Heart right ventricle (tissue), 16 donors: ENCODE data around the gene COL5A1. TPM values are rescaled to one million over a fixed set of nuclear protein-coding genes. Genes with fewer than 3 reads are reported as not detected.

Experiments used
- ATAC-seq, 8 donors: fragments of 200-7000 bp; cut with Tn5 transposase; one replicate each; pipeline ENCODE4 v1.9.1; 2020; ENCODE audit warnings: mild to moderate bottlenecking in 8 of 8, moderate library complexity in 8 of 8, moderate number of reproducible peaks in 1 of 8
- DNase-seq, 2 donors: peaks; one replicate each; pipeline ENCODE4 v3.0.0-alpha.2; 2020
- H3K27ac ChIP-seq, 10 donors: fragments of 200-600 bp; sonication (generic) in 2 of 10; one replicate each; pipeline versions ENCODE4 v1.5.0 to v1.8.0; 2020 to 2022; ENCODE audit warnings: mild to moderate bottlenecking in 3 of 10
- H3K27me3 ChIP-seq, 7 donors: fragments of 200-600 bp; one replicate each; pipeline ENCODE4 v1.8.0; 2021 to 2022; ENCODE audit warnings: mild to moderate bottlenecking in 2 of 7
- H3K36me3 ChIP-seq, 9 donors: fragments of 200-600 bp; sonication (generic) in 1 of 9; one replicate each; pipeline versions ENCODE4 v1.5.0 to v1.8.0; 2020 to 2022; ENCODE audit warnings: mild to moderate bottlenecking in 2 of 9
- H3K4me1 ChIP-seq, 9 donors: fragments of 200-600 bp; sonication (generic) in 1 of 9; one replicate each; pipeline versions ENCODE4 v1.5.0 to v1.8.0; 2020 to 2022; ENCODE audit warnings: mild to moderate bottlenecking in 4 of 9
- H3K4me3 ChIP-seq, 10 donors: fragments of 200-600 bp; sonication (generic) in 2 of 10; one replicate each; pipeline versions ENCODE4 v1.5.0 to v1.8.0; 2020 to 2022; ENCODE audit warnings: mild to moderate bottlenecking in 7 of 10, moderate library complexity in 2 of 10
- H3K9me3 ChIP-seq, 11 donors: fragments of 200-600 bp in 10 of 11; sonication (generic) in 2 of 11; one replicate each; pipeline versions ENCODE4 v1.5.0 to v1.8.0; 2013 to 2022; ENCODE audit warnings: mild to moderate bottlenecking in 2 of 11, control low read depth in 1 of 11, moderate library complexity in 1 of 11
- CTCF ChIP-seq, 9 donors: fragments of 200-600 bp; sonication (generic) in 2 of 9; IDR thresholded peaks; one replicate each; pipeline versions ENCODE4 v1.5.0 to v1.8.0; 2021 to 2022; ENCODE audit warnings: antibody characterized with exemption in 9 of 9, mild to moderate bottlenecking in 5 of 9, moderate library complexity in 1 of 9
- WGBS, 2 donors: extraction: QIAGEN DNeasy Blood & Tissue Kit; methylation state at CpG; one replicate each; pipeline ENCODE4 v1.1.7; 2013; ENCODE audit warnings: inconsistent platforms in 1 of 2; 5-methylcytosine and 5-hydroxymethylcytosine counted together
- intact Hi-C, 10 donors: fragments of 100-400 bp; cut with DNase I; formaldehyde crosslinking; loops; one replicate each; pipeline versions ENCODE4 v1.11.1 to v1.14.2; 2022
- polyA plus RNA-seq, 2 donors: library from polyadenylated mRNA; stranded (reverse); fragments of 200-250 nt; gene quantifications; one replicate each; pipeline ENCODE4 v1.2.3, GENCODE V29; 2013
- total RNA-seq, 10 donors: library from RNA; stranded (reverse); fragmentation: NEBNext Ultra II Directional in 3 of 10; extraction: Animal tissue kit (Norgen Biotek cat#: 25700) in 3 of 10; gene quantifications; one replicate each; pipeline versions ENCODE4 v1.2.1 to v1.2.4, GENCODE V29; 2021 to 2023
- donor health status: Arrhythmogenic right ventricular cardiomyopathy.
- donor health status: ischemic (EF 13 %, LVEDD 7.1; RV severe dilation, severe dysfunction).
- donor health status: healthy with polysubstance abuse.
- donor health status: DM: no; HTN: yes; CAD: no.
- donor health status: DM: no; HTN: no; CAD: no.
- donor health status: ischemic (EF 25% LVEDD 6.9; RV normal size, moderate dysfunction).
- donor health status: ischemic (EF 25% LVEDD 5.7; RV mildly dilated, moderate dysfunction).
- donor health status: healthy.
- donor health status: DM: yes; HTN: yes; CAD: no.
- donor health status: Ischemic cardiomyopathy.
- donor health status: ischemic (EF 35%, LVEDD 5.7; RV mildly dilated, moderate dysfunction).
- donor health status: nonischemic (EF 11% LVEDD 7.7; RV severe dilation, severe dysfunction).
- donor health status: DM: yes; HTN: yes; CAD: no.
- donor health status: PGD.
- donor health status: ischemic (EF 29% LVEDD 5.4; RV normal size, mild dysfunction).
- donor health status: nonischemic (EF 23%, LVEDD 6.1; RV moderate dilation, normal function).

COL5A1 gene
- total and polyA plus RNA-seq, 12 donors = 8.1 to 60.0 (median 13.3) TPM

- H3K27ac ChIP-seq = peak overlapping the region in 3 of 10 donors; percentile 26 to 64 (median 41)
- DNase-seq (peak in 1 of 2 donors; percentile 6), ATAC-seq (no peak)
- intact Hi-C loops = no loop called here
- H3K36me3 ChIP-seq = peaks cover 0 to 15% (median 0%) of the 10 kb centered on the region in 9 donors
- H3K9me3 ChIP-seq = no peaks in the 10 kb centered on the region
- no peak overlapping the region for H3K4me3 ChIP-seq
- H3K27me3 ChIP-seq = peaks cover 0 to 7% (median 0%) of the 10 kb centered on the region in 7 donors
- peaks cover 0 to 15% (median 5%) of the 10 kb centered on the region in 9 donors for H3K4me1 ChIP-seq
- 85 to 88% methylated on average over 13 of the region's 13 CpGs for WGBS, 2 donors
- TF ChIP-seq CTCF (IDR thresholded peaks at IDR 0.05) = no peak
Measured at GRCh38 chr9:134723491-134724190, 82.0 kb downstream of the COL5A1 start.

- peak; percentile 14 to 77 (median 52) for ATAC-seq
- intact Hi-C loops = no loop called here
- peak; percentile 53 to 64 for DNase-seq
Measured at GRCh38 chr9:134724202-134724911, 82.8 kb downstream of the COL5A1 start.

DNA sequence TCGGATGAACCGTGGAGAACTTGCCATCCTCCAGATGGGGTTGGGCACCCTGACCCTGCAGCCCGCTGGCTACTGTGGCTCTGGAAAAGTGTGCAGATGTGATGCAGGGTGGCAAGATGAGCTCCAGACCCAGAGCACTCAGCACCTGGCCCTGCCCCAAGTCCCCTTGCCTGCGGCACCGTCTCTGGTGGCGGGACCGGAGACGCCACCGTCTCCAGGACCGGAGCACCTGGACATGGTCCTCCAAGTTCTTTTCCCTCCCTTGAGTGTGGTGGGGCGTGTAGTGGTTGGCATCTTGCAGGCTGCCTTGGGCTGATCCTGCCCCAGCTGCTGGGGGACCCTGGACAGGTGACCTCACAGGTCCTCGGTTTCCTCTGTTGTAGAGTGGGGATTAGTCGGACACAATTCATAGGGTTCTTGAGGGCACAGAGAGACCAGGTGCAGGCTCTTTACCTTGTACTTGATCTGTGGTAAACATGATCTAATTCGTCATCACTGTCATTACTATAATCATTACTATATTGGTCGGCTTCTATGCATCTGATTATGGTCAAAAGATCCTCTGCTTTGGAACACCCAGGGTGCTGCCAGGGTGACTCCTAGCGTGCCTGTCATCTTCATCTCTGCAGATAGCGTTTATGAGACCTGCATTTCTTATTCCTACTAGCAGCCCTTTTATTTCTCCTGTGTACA is 83.5 kb downstream of the COL5A1 start:
- ATAC-seq (peak in 1 of 8 donors; percentile 5), DNase-seq (no peak)
- H3K27me3 ChIP-seq = peaks cover 0 to 7% (median 0%) of the 10 kb centered on the region in 7 donors
- H3K4me3 ChIP-seq = no peak overlapping the region
- intact Hi-C loops = no loop called here
- peaks cover 0 to 18% (median 5%) of the 10 kb centered on the region in 9 donors for H3K4me1 ChIP-seq
- peak overlapping the region in 4 of 10 donors; percentile 23 to 50 (median 36) for H3K27ac ChIP-seq
- H3K36me3 ChIP-seq = peaks cover 0 to 14% (median 0%) of the 10 kb centered on the region in 9 donors
- no peak for TF ChIP-seq CTCF (IDR thresholded peaks at IDR 0.05)
- 93 to 94% methylated on average over 17 of the region's 17 CpGs for WGBS, 2 donors
- no peaks in the 10 kb centered on the region for H3K9me3 ChIP-seq

More at GRCh38 chr9:134724202-134724911, 82.8 kb downstream of the COL5A1 start:
- Histone ChIP-seq H3K36me3 (peaks cover 0 to 14% (median 0%) of the 10 kb centered on the region in 9 donors), H3K9me3 (no peaks in the 10 kb centered on the region), H3K4me1 (peaks cover 0 to 15% (median 5%) of the 10 kb centered on the region in 9 donors), H3K27me3 (peaks cover 0 to 7% (median 0%) of the 10 kb centered on the region in 7 donors), H3K4me3 (no peak overlapping the region), H3K27ac (peak overlapping the region in 4 of 10 donors; percentile 23 to 64 (median 36))
- WGBS, 2 donors = 78 to 85% methylated on average over 25 of the region's 25 CpGs
- no peak for TF ChIP-seq CTCF (IDR thresholded peaks at IDR 0.05)

DNA sequence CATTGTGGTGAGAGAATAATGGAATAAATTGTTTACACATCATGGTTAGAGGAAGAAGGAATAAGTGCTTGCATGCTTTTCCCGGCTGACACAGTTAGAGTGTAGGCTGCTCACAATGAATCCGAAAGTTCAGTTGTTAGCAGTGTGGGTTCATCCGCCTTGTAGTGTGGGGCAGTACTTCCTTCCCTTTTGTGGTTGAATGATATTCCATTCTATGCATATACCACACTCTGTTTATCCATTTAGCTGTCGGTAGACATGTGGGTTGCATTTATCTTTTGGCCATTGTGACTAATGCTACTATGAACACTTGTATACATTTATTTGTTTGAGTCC is 84.0 kb downstream of the COL5A1 start:
- no peak for ATAC-seq
- H3K27ac ChIP-seq = no peak overlapping the region
- intact Hi-C loops = no loop called here
- no peak for DNase-seq
- WGBS, 2 donors = 77 to 85% methylated on average over 4 of the region's 4 CpGs
- no peaks in the 10 kb centered on the region for H3K9me3 ChIP-seq
- peaks cover 0 to 7% (median 0%) of the 10 kb centered on the region in 7 donors for H3K27me3 ChIP-seq
- H3K4me1 ChIP-seq = peaks cover 0 to 23% (median 7%) of the 10 kb centered on the region in 9 donors
- peaks cover 0 to 14% (median 0%) of the 10 kb centered on the region in 9 donors for H3K36me3 ChIP-seq
- TF ChIP-seq CTCF (IDR thresholded peaks at IDR 0.05) = no peak
- no peak overlapping the region for H3K4me3 ChIP-seq
